Measurements from ENCODE around the gene KIF1B. TPM values are rescaled to one million over a fixed set of nuclear protein-coding genes. Genes with fewer than 3 reads are reported as not detected.

The KIF1B gene
- total RNA-seq, 1 experiment from 2014 or later: 70.1 TPM

GRCh38 chr1:10304295-10304694 lies 93.9 kb downstream of the KIF1B start (continued):
- no peak for TF ChIP-seq ZNF532 (CRISPR knock-in tag; IDR thresholded peaks at IDR 0.05; ENCODE audit: borderline replicate concordance)
- no peak for TF ChIP-seq E2F4 (CRISPR knock-in tag; IDR thresholded peaks at IDR 0.05; ENCODE audit: borderline replicate concordance, low read depth)
- TF ChIP-seq CBFB (CRISPR knock-in tag; IDR thresholded peaks at IDR 0.05; ENCODE audit: low read depth): no peak

GRCh38 chr1:10306435-10306834 lies 96.1 kb downstream of the KIF1B start:
- Mint-ChIP-seq H3K27ac (no peak overlapping the region), H3K4me1 (peaks cover 13% of the 10 kb centered on the region), H3K36me3 (peaks cover 20% of the 10 kb centered on the region), H3K27me3 (ENCODE audit: low read depth) (no peaks in the 10 kb centered on the region), H3K4me3 (no peak overlapping the region), H3K9me3 (no peaks in the 10 kb centered on the region)
- ChIA-PET CTCF (no interaction called here), POLR2A (no interaction called here)
- DNase-seq (ENCODE audit: low spot score) (no peak), ATAC-seq (no peak)
- TF ChIP-seq FOXK1 (CRISPR knock-in tag; IDR thresholded peaks at IDR 0.05) (no peak), ZNF263 (CRISPR knock-in tag; IDR thresholded peaks at IDR 0.05; ENCODE audit: low read depth) (no peak), EMX1 (CRISPR knock-in tag; IDR thresholded peaks at IDR 0.05) (no peak), FOXP1 (CRISPR knock-in tag; IDR thresholded peaks at IDR 0.05; ENCODE audit: borderline replicate concordance) (no peak), E2F1 (CRISPR knock-in tag; IDR thresholded peaks at IDR 0.05) (no peak), ZNF396 (CRISPR knock-in tag; IDR thresholded peaks at IDR 0.05; ENCODE audit: borderline replicate concordance) (no peak), NFATC4 (CRISPR knock-in tag; IDR thresholded peaks at IDR 0.05) (no peak), JUN (CRISPR knock-in tag; IDR thresholded peaks at IDR 0.05) (no peak), PRDM15 (CRISPR knock-in tag; IDR thresholded peaks at IDR 0.05) (no peak), HMGA2 (CRISPR knock-in tag; IDR thresholded peaks at IDR 0.05) (no peak)

- no peak overlapping the region for H3K27ac Mint-ChIP-seq
- ChIA-PET POLR2A (no interaction called here), CTCF (interaction anchor here (0.6 kb wide), 1 partner anchor 98 kb away, joined by 3 read pairs; the partner anchor contains the start of gene KIF1B)
- H3K9me3 Mint-ChIP-seq: no peaks in the 10 kb centered on the region
- DNase-seq (ENCODE audit: low spot score) (no peak), ATAC-seq (no peak)
- H3K27me3 Mint-ChIP-seq (ENCODE audit: low read depth): no peaks in the 10 kb centered on the region
- H3K4me3 Mint-ChIP-seq: no peak overlapping the region
- peaks cover 26% of the 10 kb centered on the region for H3K36me3 Mint-ChIP-seq
- H3K4me1 Mint-ChIP-seq: peaks cover under 1% of the 10 kb centered on the region; the same call in 1 of the 2 replicates
- TF ChIP-seq PREB (CRISPR knock-in tag; IDR thresholded peaks at IDR 0.05; ENCODE audit: borderline replicate concordance) (no peak), MYBL2 (CRISPR knock-in tag; IDR thresholded peaks at IDR 0.05) (no peak), ETV6 (CRISPR knock-in tag; IDR thresholded peaks at IDR 0.05) (no peak), SP1 (CRISPR knock-in tag; conservative IDR thresholded peaks at IDR 0.05) (no peak), MLX (CRISPR knock-in tag; IDR thresholded peaks at IDR 0.05) (no peak), ZNF671 (CRISPR knock-in tag; IDR thresholded peaks at IDR 0.05) (no peak), NR3C1 (CRISPR knock-in tag; conservative IDR thresholded peaks at IDR 0.05; ENCODE audit: low read depth) (no peak), ZNF396 (CRISPR knock-in tag; IDR thresholded peaks at IDR 0.05; ENCODE audit: borderline replicate concordance) (no peak)
Observed at GRCh38 chr1:10308001-10308400, 97.6 kb downstream of the KIF1B start.
